GM21515 (cell line): Measurements from ENCODE around the gene AP5S1.

ENCODE experiments used
- ATAC-seq: cut with Tn5 transposase; IDR thresholded peaks from one replicate; pipeline ENCODE4 v1.9.1; 2021; ENCODE audit not compliant: unreplicated experiment

AP5S1 gene

DNA sequence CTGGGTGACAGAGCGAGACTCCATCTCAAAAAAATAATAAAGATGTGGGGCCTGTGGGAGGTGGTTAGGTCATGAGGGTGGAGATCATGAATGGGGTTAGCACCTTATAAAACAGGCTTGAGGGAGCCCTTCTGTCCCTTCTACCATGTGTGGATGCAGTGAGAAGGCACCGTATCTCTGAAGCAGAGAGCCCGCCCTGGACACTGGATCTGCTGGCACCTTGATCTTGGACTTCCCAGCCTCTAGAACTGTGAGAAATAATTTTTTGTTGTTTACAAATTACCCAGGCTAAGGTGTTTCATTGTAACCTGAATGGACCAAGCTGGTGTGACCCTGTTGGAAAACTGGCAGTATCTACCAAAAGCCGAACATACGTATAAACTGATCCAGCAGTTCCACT, 53.2 kb downstream of the AP5S1 start:
- no peak for ATAC-seq

DNA sequence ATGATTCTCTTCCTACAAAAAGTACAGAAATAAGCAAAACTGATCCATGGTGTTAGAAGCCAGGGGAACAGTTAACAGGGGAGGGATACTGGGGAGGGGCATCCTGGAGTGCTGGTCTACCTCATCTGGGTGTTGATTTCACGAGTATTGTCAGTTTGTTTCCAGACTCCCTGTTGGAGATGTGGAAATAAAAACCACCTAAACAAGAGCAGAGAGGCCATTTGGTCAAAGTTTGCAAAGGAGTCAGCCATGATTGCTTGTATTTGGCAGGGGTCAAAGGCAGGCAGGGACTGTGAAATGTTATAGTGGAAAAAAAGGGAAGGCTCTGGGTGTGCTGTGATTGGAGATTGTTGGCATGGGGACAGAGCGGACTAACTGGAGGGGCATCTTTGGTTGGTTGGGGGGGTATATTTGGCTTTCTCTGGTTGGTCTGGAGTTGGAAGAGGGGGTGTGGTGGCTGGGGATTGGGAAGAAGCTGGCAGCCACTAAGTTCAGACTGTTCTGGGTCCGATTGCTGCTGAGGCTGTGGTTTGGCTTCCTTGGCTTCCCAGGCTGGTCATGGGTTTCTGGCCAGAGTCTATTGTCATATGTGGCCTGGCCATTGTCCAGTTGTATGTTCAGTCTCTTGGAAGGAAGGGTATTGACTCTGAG, 54.0 kb downstream of the AP5S1 start:
- ATAC-seq: no peak

DNA sequence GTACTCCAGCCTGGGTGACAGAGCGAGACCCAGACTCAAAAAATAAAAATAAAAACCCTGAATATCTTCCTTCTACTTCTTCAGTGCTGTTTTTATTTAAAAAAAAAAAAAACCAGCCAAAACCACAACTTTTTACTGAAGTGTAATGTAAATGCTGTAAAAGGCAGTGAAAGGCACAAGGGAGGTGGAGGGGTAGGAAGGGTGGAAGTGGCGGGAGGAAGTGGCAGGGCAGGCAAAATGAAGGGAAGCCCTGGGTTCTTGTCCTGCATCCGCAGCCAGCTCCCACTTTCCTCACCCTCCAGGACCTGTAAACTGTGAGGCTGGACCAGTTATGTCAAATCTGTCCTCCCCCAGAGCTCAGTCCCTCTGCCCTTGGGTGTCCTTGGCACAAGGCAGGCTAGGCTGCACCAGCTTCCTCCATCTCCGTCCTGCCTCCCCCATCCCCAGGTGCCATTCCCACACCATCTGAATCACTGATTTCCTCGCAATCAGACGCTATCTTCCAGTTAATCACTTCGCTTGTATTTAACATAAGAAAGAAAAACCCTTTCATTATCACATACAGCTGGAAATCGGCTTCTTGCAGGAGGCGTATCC, 55.1 kb downstream of the AP5S1 start:
- no peak for ATAC-seq

GRCh38 chr20:3876000-3876399, 55.7 kb downstream of the AP5S1 start:
- ATAC-seq: no peak

DNA sequence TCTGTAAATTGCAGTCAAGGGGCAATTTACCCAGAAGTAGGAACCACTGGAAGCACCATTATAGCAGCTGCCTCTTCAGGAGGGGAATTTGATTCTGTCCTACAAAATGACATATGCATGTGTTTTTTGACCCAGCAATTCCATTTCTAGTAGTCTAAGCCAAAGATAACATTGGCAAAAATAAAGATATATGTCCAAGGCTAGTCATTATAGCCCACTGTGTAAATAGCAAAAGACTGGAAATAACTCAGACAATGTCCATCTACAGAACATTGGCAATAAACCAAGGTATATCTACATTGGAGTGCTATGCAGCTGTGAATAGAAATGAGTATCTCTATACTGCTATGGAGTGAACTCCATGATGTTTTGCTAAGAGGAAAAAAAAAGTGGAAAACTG, 56.3 kb downstream of the AP5S1 start:
- no peak for ATAC-seq
